Measurements from ENCODE around the gene CDC25A. TPM values are rescaled to one million over a fixed set of nuclear protein-coding genes. Genes with fewer than 3 reads are reported as not detected.
A peak's percentile ranks its signal among the peaks of the same experiment; 100 is the strongest.

Gene CDC25A
- total RNA-seq, 1 experiment from 2014 or later, result 12.8 TPM

- BruUV-seq (replicated peaks), result no TSS peak
- DNase-seq (ENCODE audit: low read depth, low spot score) (no peak), ATAC-seq (peak; percentile 51)
- ChIA-PET POLR2A (no interaction called here), CTCF (interaction anchor here (0.6 to 0.9 kb wide), 2 partner anchors 196 to 248 kb away, joined by 5 to 7 read pairs; no protein-coding TSS in a partner anchor)
- peak overlapping the region; percentile 67 for H3K27ac ChIP-seq (ENCODE audit: low read length)
- no peaks in the 10 kb centered on the region for H3K9me3 ChIP-seq (ENCODE audit: control insufficient read depth, insufficient read depth, low read depth, low read length)
- in situ Hi-C loops (cut with HindIII; ENCODE audit: low pct_unique_long_range_greater_than_20kb, low sequenced_read_pairs) (no loop called here), intact Hi-C loops (cut with micrococcal nuclease; ENCODE audit: unreplicated experiment) (no loop called here)
- H3K27me3 ChIP-seq (ENCODE audit: control insufficient read depth, insufficient read depth, low read length), result no peaks in the 10 kb centered on the region
- H3K4me3 ChIP-seq (ENCODE audit: low read depth in 2 of 2, low read length in 2 of 2), result peak overlapping the region; percentile 59 to 71
- TF ChIP-seq TCF7L2 (IDR thresholded peaks at IDR 0.05; ENCODE audit: low read depth, low read length) (no peak), SIN3A (IDR thresholded peaks at IDR 0.05; ENCODE audit: borderline replicate concordance, insufficient read depth, low read depth, low read length) (no peak), POLR2AphosphoS5 (IDR thresholded peaks at IDR 0.05; ENCODE audit: low read depth, low read length) (no peak), REST (IDR thresholded peaks at IDR 0.05; ENCODE audit: insufficient read depth in 1 of 2, low read depth in 2 of 2, low read length in 1 of 2) (no peak), CTCF (IDR thresholded peaks at IDR 0.05) (no peak)
- H3K4me1 ChIP-seq (ENCODE audit: control insufficient read depth, insufficient read depth, low read length), result peaks cover 4% of the 10 kb centered on the region; the same call in 1 of the 2 replicates
- peaks cover 14% of the 10 kb centered on the region for H3K36me3 ChIP-seq (ENCODE audit: control insufficient read depth, insufficient read depth, low read length)
Measured at GRCh38 chr3:48187579-48188265, 495 bp downstream of the CDC25A start.

DNA sequence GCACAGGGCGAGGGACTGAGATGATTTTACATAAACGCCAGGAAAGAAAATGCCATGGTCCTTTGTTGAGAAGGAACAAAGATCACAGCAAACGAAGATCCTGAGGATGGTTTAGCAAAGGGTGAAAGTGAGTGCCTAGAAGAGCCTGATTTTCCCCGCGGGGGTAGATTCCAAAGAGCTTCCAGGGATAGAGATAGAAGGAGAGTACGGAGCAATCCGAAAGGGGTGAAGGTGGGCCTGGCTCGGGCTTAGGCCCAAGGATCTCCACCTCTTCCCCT is 977 bp downstream of the CDC25A start:
- no peak for DNase-seq (ENCODE audit: low read depth, low spot score)
- Histone ChIP-seq H3K27me3 (ENCODE audit: control insufficient read depth, insufficient read depth, low read length) (no peaks in the 10 kb centered on the region), H3K36me3 (ENCODE audit: control insufficient read depth, insufficient read depth, low read length) (peaks cover 18% of the 10 kb centered on the region), H3K4me1 (ENCODE audit: control insufficient read depth, insufficient read depth, low read length) (peaks cover 4% of the 10 kb centered on the region; the same call in 1 of the 2 replicates), H3K9me3 (ENCODE audit: control insufficient read depth, insufficient read depth, low read depth, low read length) (no peaks in the 10 kb centered on the region), H3K4me3 (ENCODE audit: low read depth in 2 of 2, low read length in 2 of 2) (peak overlapping the region; percentile 59 to 71), H3K27ac (ENCODE audit: low read length) (peak overlapping the region; percentile 67)
- no peak for ATAC-seq
- POLR2A ChIA-PET, result no interaction called here
- BruUV-seq (replicated peaks), result no TSS peak
- in situ Hi-C loops (cut with HindIII; ENCODE audit: low pct_unique_long_range_greater_than_20kb, low sequenced_read_pairs), result no loop called here
- CTCF ChIA-PET, result no interaction called here
- no peak for TF ChIP-seq POLR2AphosphoS5 (IDR thresholded peaks at IDR 0.05; ENCODE audit: low read depth, low read length)
- TF ChIP-seq CTCF (IDR thresholded peaks at IDR 0.05), result no peak
- TF ChIP-seq TCF7L2 (IDR thresholded peaks at IDR 0.05; ENCODE audit: low read depth, low read length), result no peak
- TF ChIP-seq SIN3A (IDR thresholded peaks at IDR 0.05; ENCODE audit: borderline replicate concordance, insufficient read depth, low read depth, low read length), result no peak
- TF ChIP-seq REST (IDR thresholded peaks at IDR 0.05; ENCODE audit: insufficient read depth in 1 of 2, low read depth in 2 of 2, low read length in 1 of 2), result no peak
- intact Hi-C loops (cut with micrococcal nuclease; ENCODE audit: unreplicated experiment), result no loop called here

Data from Panc1 (cell line).